H9 (cell line): ENCODE measurements around the gene SORCS2. TPM values are rescaled to one million over a fixed set of nuclear protein-coding genes. Genes with fewer than 3 reads are reported as not detected.
A peak's percentile ranks its signal among the peaks of the same experiment; 100 is the strongest.

Experiments used
- DNase-seq: peaks from one replicate; pipeline ENCODE4 v3.0.0-alpha.2; 2017
- H2AFZ ChIP-seq: one replicate; pipeline ENCODE4 v1.6.1; 2013; ENCODE audit warnings: mild to moderate bottlenecking, low read length, control low read depth, moderate library complexity
- H2AK5ac ChIP-seq: 2 replicates; pipeline ENCODE4 v1.6.1; 2013; ENCODE audit warnings: low read length, control low read depth, mixed read lengths; ENCODE audit not compliant: insufficient read length
- H2BK120ac ChIP-seq: one replicate; pipeline ENCODE4 v1.6.1; 2013; ENCODE audit warnings: low read depth, mild to moderate bottlenecking, low read length, control low read depth, inconsistent platforms; ENCODE audit not compliant: poor library complexity, severe bottlenecking
- H2BK12ac ChIP-seq: 2 replicates; pipeline ENCODE4 v1.6.1; 2013; ENCODE audit warnings: low read length, control low read depth, mixed read lengths, low read depth; ENCODE audit not compliant: insufficient read length
- H2BK15ac ChIP-seq: 2 replicates; pipeline ENCODE4 v1.6.1; 2013; ENCODE audit warnings: low read depth, low read length, control low read depth
- H2BK20ac ChIP-seq: one replicate; pipeline ENCODE4 v1.6.1; 2013; ENCODE audit warnings: low read depth, mild to moderate bottlenecking, low read length, control low read depth, inconsistent platforms; ENCODE audit not compliant: poor library complexity, severe bottlenecking
- H2BK5ac ChIP-seq: 2 replicates; pipeline ENCODE4 v1.6.1; 2013; ENCODE audit warnings: low read length, control low read depth, mixed read lengths; ENCODE audit not compliant: insufficient read length
- H3K14ac ChIP-seq: 2 replicates; pipeline ENCODE4 v1.6.1; 2013; ENCODE audit warnings: low read length, control low read depth; ENCODE audit not compliant: insufficient read depth
- H3K18ac ChIP-seq: 2 replicates; pipeline ENCODE4 v1.6.1; 2013; ENCODE audit warnings: low read depth, mild to moderate bottlenecking, mixed read lengths, low read length, control low read depth; ENCODE audit not compliant: insufficient read length
- H3K23ac ChIP-seq: 2 replicates; pipeline ENCODE4 v1.6.1; 2013; ENCODE audit warnings: low read length, control low read depth, mixed read lengths, low read depth; ENCODE audit not compliant: insufficient read length
- H3K23me2 ChIP-seq: 2 replicates; pipeline ENCODE4 v1.6.1; 2013; ENCODE audit warnings: low read depth, mild to moderate bottlenecking, mixed read lengths, low read length, control low read depth; ENCODE audit not compliant: insufficient read length, poor library complexity, severe bottlenecking
- H3K27ac ChIP-seq: 2 replicates; pipeline ENCODE4 v1.5.1; 2013; ENCODE audit warnings: low read length, control low read depth, mixed read lengths, low read depth; ENCODE audit not compliant: insufficient read length
- H3K27me3 ChIP-seq: 2 replicates; pipeline ENCODE4 v1.6.1; 2013; ENCODE audit warnings: low read length, control low read depth, inconsistent platforms; ENCODE audit not compliant: insufficient read depth
- H3K4ac ChIP-seq: 2 replicates; pipeline ENCODE4 v1.6.1; 2013; ENCODE audit warnings: low read depth, mild to moderate bottlenecking, control low read depth, inconsistent platforms, low read length, moderate library complexity
- H3K4me1 ChIP-seq: 2 replicates; pipeline ENCODE4 v1.6.1; 2013; ENCODE audit warnings: low read length, control low read depth, inconsistent platforms; ENCODE audit not compliant: insufficient read depth
- H3K4me2 ChIP-seq: 2 replicates; pipeline ENCODE4 v1.6.1; 2013; ENCODE audit warnings: low read length, control low read depth, mixed read lengths; ENCODE audit not compliant: insufficient read length, insufficient read depth
- H3K56ac ChIP-seq: 2 replicates; pipeline ENCODE4 v1.6.1; 2013; ENCODE audit warnings: low read depth, mild to moderate bottlenecking, mixed read lengths, low read length, control low read depth; ENCODE audit not compliant: insufficient read length
- H3K79me1 ChIP-seq: 2 replicates; pipeline ENCODE4 v1.6.1; 2013; ENCODE audit warnings: low read depth, mild to moderate bottlenecking, moderate library complexity, low read length, control low read depth, inconsistent platforms; ENCODE audit not compliant: insufficient read depth, poor library complexity, severe bottlenecking
- H3K79me2 ChIP-seq: 2 replicates; pipeline ENCODE4 v1.6.1; 2013; ENCODE audit warnings: low read length, control low read depth, inconsistent platforms; ENCODE audit not compliant: insufficient read depth
- H3K9ac ChIP-seq: 2 replicates; pipeline ENCODE4 v1.6.1; 2013; ENCODE audit warnings: low read length, control low read depth, mixed read lengths; ENCODE audit not compliant: insufficient read length; ENCODE audit errors: extremely low read depth
- H3K9me3 ChIP-seq: one replicate; pipeline ENCODE4 v1.6.1; 2013; ENCODE audit warnings: low read depth, low read length, inconsistent platforms; ENCODE audit not compliant: control insufficient read depth
- H3T11ph ChIP-seq: one replicate; pipeline ENCODE4 v1.6.1; 2013; ENCODE audit warnings: mild to moderate bottlenecking, low read length, control low read depth, inconsistent platforms
- H4K20me1 ChIP-seq: one replicate; pipeline ENCODE4 v1.6.1; 2013; ENCODE audit not compliant: control insufficient read depth, insufficient read length, insufficient read depth
- H4K5ac ChIP-seq: 2 replicates; pipeline ENCODE4 v1.6.1; 2013; ENCODE audit warnings: low read depth, mild to moderate bottlenecking, mixed read lengths, low read length, control low read depth; ENCODE audit not compliant: insufficient read length
- H4K8ac ChIP-seq: replicated peaks from 2 replicates; pipeline ENCODE4 v1.6.1; 2013; ENCODE audit warnings: low read length, control low read depth, mixed read lengths, low read depth; ENCODE audit not compliant: insufficient read length
- H4K91ac ChIP-seq: 2 replicates; pipeline ENCODE4 v1.6.1; 2013; ENCODE audit warnings: low read depth, mild to moderate bottlenecking, moderate library complexity, mixed read lengths, low read length, control low read depth; ENCODE audit not compliant: insufficient read length
- H3K27ac Mint-ChIP-seq, 3 experiments: 2 replicates in 2 of 3; 3 replicates in 1 of 3; pipeline ENCODE4 v1.8.0; 2020 to 2021; ENCODE audit warnings: mixed read lengths in 3 of 3, mild to moderate bottlenecking in 1 of 3, moderate library complexity in 1 of 3
- H3K27me3 Mint-ChIP-seq: 2 replicates; pipeline ENCODE4 v1.8.0; 2021; ENCODE audit warnings: low read depth, mild to moderate bottlenecking, moderate library complexity, mixed read lengths
- H3K36me3 Mint-ChIP-seq, 3 experiments: 2 replicates in 2 of 3; 3 replicates in 1 of 3; pipeline ENCODE4 v1.8.0; 2020 to 2021; ENCODE audit warnings: low read depth in 3 of 3, mixed read lengths in 3 of 3; ENCODE audit not compliant: insufficient read depth in 1 of 3
- H3K4me1 Mint-ChIP-seq, 2 experiments: 2 replicates each; pipeline ENCODE4 v1.8.0; 2020; ENCODE audit warnings: mixed read lengths in 2 of 2
- H3K4me3 Mint-ChIP-seq, 2 experiments: 2 replicates in 1 of 2; 3 replicates in 1 of 2; pipeline ENCODE4 v1.8.0; 2020 to 2021; ENCODE audit warnings: mild to moderate bottlenecking in 2 of 2, mixed read lengths in 2 of 2, moderate library complexity in 1 of 2
- H3K9me3 Mint-ChIP-seq, 2 experiments: 2 replicates in 1 of 2; 3 replicates in 1 of 2; pipeline ENCODE4 v1.8.0; 2020; ENCODE audit warnings: mild to moderate bottlenecking in 2 of 2, mixed read lengths in 2 of 2, moderate library complexity in 1 of 2
- CTCF ChIP-seq: fragments of 200-600 bp; sonication (generic); conservative IDR thresholded peaks from 3 replicates; pipeline ENCODE4 v1.8.0; 2021; ENCODE audit warnings: antibody characterized with exemption, mild to moderate bottlenecking
- WGBS: extraction: QIAGEN DNeasy Blood & Tissue Kit; methylation state at CpG from one replicate; pipeline ENCODE4 v1.1.7; 2013; ENCODE audit warnings: missing lambda C conversion rate, low lambda C conversion rate, mixed read lengths; ENCODE audit not compliant: insufficient read length; ENCODE audit errors: extremely low coverage; 5-methylcytosine and 5-hydroxymethylcytosine counted together
- total RNA-seq: library from RNA; stranded (reverse); gene quantifications from 2 replicates; pipeline ENCODE4 v1.2.1, GENCODE V29; 2021

SORCS2 gene
- total RNA-seq, 1 experiment from 2014 or later = 0.57 TPM

DNA sequence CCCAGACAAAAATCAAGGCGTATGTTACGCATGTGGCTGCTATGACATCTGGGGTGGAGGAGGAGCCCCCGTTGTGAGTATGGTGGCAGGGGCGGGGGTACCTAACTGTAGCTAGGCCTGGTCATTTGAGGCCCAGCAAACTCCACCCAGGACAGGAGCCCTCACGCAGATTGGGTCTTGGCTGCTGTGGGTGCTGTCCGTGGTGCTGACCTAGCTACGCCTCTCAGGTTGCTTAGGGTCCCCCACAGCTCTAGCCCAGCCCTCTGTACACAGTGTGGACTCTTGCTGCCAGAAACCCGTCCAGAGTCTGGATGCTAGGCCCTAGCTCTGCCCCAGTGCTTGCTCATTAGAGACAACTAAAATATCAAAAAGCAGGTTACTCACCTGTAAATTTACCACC is 389.1 kb downstream of the SORCS2 start:
- Mint-ChIP-seq H3K4me3 (no peak overlapping the region), H3K9me3 (peaks cover 31 to 33% of the 10 kb centered on the region in 2 experiments), H3K27ac (no peak overlapping the region), H3K36me3 (peaks cover 13 to 20% (median 18%) of the 10 kb centered on the region in 3 experiments), H3K27me3 (peaks cover 24% of the 10 kb centered on the region), H3K4me1 (no peaks in the 10 kb centered on the region)
- Histone ChIP-seq H3T11ph (no peak overlapping the region), H2BK12ac (no peak overlapping the region), H3K4ac (no peak overlapping the region), H3K4me2 (no peak overlapping the region), H2BK5ac (no peak overlapping the region), H4K8ac (no peak overlapping the region), H3K79me2 (no peaks in the 10 kb centered on the region), H3K9ac (no peak overlapping the region), H3K4me1 (no peaks in the 10 kb centered on the region), H3K9me3 (peaks cover 33% of the 10 kb centered on the region), H3K27ac (no peak overlapping the region), H4K5ac (no peak overlapping the region), H2AK5ac (no peak overlapping the region), H3K27me3 (no peaks in the 10 kb centered on the region), H4K91ac (no peak overlapping the region), H3K23ac (no peak overlapping the region), H3K14ac (no peak overlapping the region), H2BK120ac (no peak overlapping the region), H4K20me1 (no peaks in the 10 kb centered on the region), H2BK20ac (no peak overlapping the region), H2AFZ (no peak overlapping the region), H2BK15ac (no peak overlapping the region), H3K56ac (no peak overlapping the region), H3K79me1 (no peaks in the 10 kb centered on the region), H3K23me2 (no peaks in the 10 kb centered on the region), H3K18ac (no peak overlapping the region)
- WGBS = no CpG with 5 or more reads among the region's 8 CpGs
- peak; percentile 77 for DNase-seq
- TF ChIP-seq CTCF = no peak
